A673 (cell line): Measurements from ENCODE around the gene NUBPL. TPM values are rescaled to one million over a fixed set of nuclear protein-coding genes. Genes with fewer than 3 reads are reported as not detected.
"Not testable (repeated sequence)": the region's sequence is repeated elsewhere in the genome, so short reads cannot be mapped to it uniquely, and the experiment has no call there.

Experiments
- BruUV-seq: library from RNA; stranded (reverse); fragments of 400-500 nt; replicated peaks from 2 replicates; lab custom pipeline; 2021; lab: Mats Ljungman, UMichigan
- CTCF ChIA-PET: fragments of 300-600 bp; sonication (Branson Sonifier 250); formaldehyde crosslinking; loops from one replicate; lab custom pipeline; 2022; ENCODE audit warnings: antibody characterized with exemption; lab: Charles Lee
- POLR2A ChIA-PET: fragments of 300-600 bp; sonication (Branson Sonifier 250); formaldehyde crosslinking; loops from one replicate; lab custom pipeline; 2022; ENCODE audit warnings: antibody characterized with exemption; ENCODE audit not compliant: low non-redundant PET; lab: Charles Lee
- DNase-seq: peaks from one replicate; pipeline ENCODE4 v3.0.0-alpha.2; 2015; ENCODE audit warnings: low spot score
- H3K27ac ChIP-seq: fragments of 200-600 bp; sonication (generic); 2 replicates; pipeline ENCODE4 v1.5.1; 2016; ENCODE audit warnings: mixed run types, low read depth, mild to moderate bottlenecking, mixed read lengths, antibody characterized with exemption, low read length; ENCODE audit not compliant: poor library complexity, severe bottlenecking
- H3K27me3 ChIP-seq: fragments of 200-600 bp; sonication (generic); replicated peaks from 2 replicates; pipeline ENCODE4 v1.6.1; 2017; ENCODE audit warnings: mixed run types, low read depth, mild to moderate bottlenecking, mixed read lengths, antibody characterized with exemption, low read length; ENCODE audit not compliant: insufficient read depth, poor library complexity
- H3K36me3 ChIP-seq: fragments of 200-600 bp; sonication (generic); 2 replicates; pipeline ENCODE4 v1.6.1; 2016; ENCODE audit warnings: mixed run types, mild to moderate bottlenecking, mixed read lengths, antibody characterized with exemption, low read length; ENCODE audit not compliant: insufficient read depth, poor library complexity, severe bottlenecking
- H3K4me1 ChIP-seq: fragments of 200-600 bp; sonication (generic); 2 replicates; pipeline ENCODE4 v1.6.1; 2017; ENCODE audit warnings: mixed run types, mild to moderate bottlenecking, mixed read lengths, antibody characterized with exemption, low read length; ENCODE audit not compliant: insufficient read depth, poor library complexity, severe bottlenecking
- H3K4me3 ChIP-seq: fragments of 200-600 bp; sonication (generic); 2 replicates; pipeline ENCODE4 v1.5.1; 2016; ENCODE audit warnings: low read depth, mixed run types, mild to moderate bottlenecking, mixed read lengths, low read length; ENCODE audit not compliant: poor library complexity, severe bottlenecking
- H3K9me3 ChIP-seq: fragments of 200-600 bp; sonication (generic); 2 replicates; pipeline ENCODE4 v1.6.1; 2016; ENCODE audit warnings: mixed run types, low read depth, mild to moderate bottlenecking, mixed read lengths, antibody characterized with exemption, low read length; ENCODE audit not compliant: poor library complexity, severe bottlenecking
- CTCF ChIP-seq: fragments of 300-800, 200-600 bp; sonication (generic); conservative IDR thresholded peaks from 2 replicates; pipeline ENCODE4 v1.5.1; 2017; ENCODE audit warnings: low read depth, mild to moderate bottlenecking, antibody characterized with exemption, low read length, moderate library complexity, mixed read lengths
- EZH2 ChIP-seq: fragments of 200-600 bp; sonication (generic); IDR thresholded peaks from 2 replicates; pipeline ENCODE4 v1.6.1; 2017; ENCODE audit warnings: borderline replicate concordance, low read depth, mild to moderate bottlenecking, mixed read lengths, antibody characterized with exemption, low read length; ENCODE audit not compliant: poor library complexity, severe bottlenecking
- intact Hi-C: fragments of 100-400 bp; cut with micrococcal nuclease; formaldehyde crosslinking; loops from one replicate; pipeline ENCODE4 v1.10.0; 2022; ENCODE audit not compliant: unreplicated experiment
- total RNA-seq: library from RNA; stranded (reverse); gene quantifications from 2 replicates; pipeline ENCODE4 v1.2.3, GENCODE V29; 2021

The NUBPL gene
- total RNA-seq, 1 experiment from 2014 or later = 15.5 TPM

- no TSS peak for BruUV-seq
- no peak for DNase-seq
- POLR2A ChIA-PET = no interaction called here
- Histone ChIP-seq H3K9me3 (no peaks in the 10 kb centered on the region), H3K27me3 (no peaks in the 10 kb centered on the region), H3K4me3 (no peak overlapping the region), H3K36me3 (no peaks in the 10 kb centered on the region), H3K4me1 (no peaks in the 10 kb centered on the region), H3K27ac (no peak overlapping the region)
- TF ChIP-seq CTCF (no peak), EZH2 (no peak)
- intact Hi-C loops = no loop called here
- CTCF ChIA-PET = no interaction called here
Observed at GRCh38 chr14:31705731-31706130, 144.5 kb downstream of the NUBPL start.

- DNase-seq, CTCF ChIA-PET, H3K4me1 ChIP-seq, H3K36me3 ChIP-seq, H3K4me3 ChIP-seq, H3K27ac ChIP-seq, H3K27me3 ChIP-seq, BruUV-seq, intact Hi-C loops, POLR2A ChIA-PET, H3K9me3 ChIP-seq: not testable (repeated sequence)
Observed at GRCh38 chr14:31708661-31709060, 147.5 kb downstream of the NUBPL start.

GRCh38 chr14:31712244-31713127 is 151.3 kb downstream of the NUBPL start:
- no peak for DNase-seq
- no TSS peak for BruUV-seq
- no peaks in the 10 kb centered on the region for H3K9me3 ChIP-seq
- no peaks in the 10 kb centered on the region for H3K36me3 ChIP-seq
- no peak overlapping the region for H3K27ac ChIP-seq
- ChIA-PET POLR2A (no interaction called here), CTCF (no interaction called here)
- TF ChIP-seq EZH2 (no peak), CTCF (no peak)
- H3K27me3 ChIP-seq = no peaks in the 10 kb centered on the region
- no peaks in the 10 kb centered on the region for H3K4me1 ChIP-seq
- intact Hi-C loops = no loop called here
- no peak overlapping the region for H3K4me3 ChIP-seq

GRCh38 chr14:31716208-31716607 is 155.0 kb downstream of the NUBPL start:
- Histone ChIP-seq H3K36me3 (no peaks in the 10 kb centered on the region), H3K4me1 (no peaks in the 10 kb centered on the region), H3K9me3 (no peaks in the 10 kb centered on the region), H3K27ac (no peak overlapping the region), H3K4me3 (no peak overlapping the region), H3K27me3 (no peaks in the 10 kb centered on the region)
- no peak for TF ChIP-seq EZH2
- no peak for TF ChIP-seq CTCF
- no peak for DNase-seq
- CTCF ChIA-PET = no interaction called here
- no TSS peak for BruUV-seq
- POLR2A ChIA-PET = no interaction called here
- intact Hi-C loops = no loop called here
